ENCODE results near the gene NELL2. TPM values are rescaled to one million over a fixed set of nuclear protein-coding genes. Genes with fewer than 3 reads are reported as not detected.

The NELL2 gene
- total RNA-seq, 4 donors from 2014 or later = 4.7 to 20.5 (median 9.3) TPM

GRCh38 chr12:44592626-44593025 is 283.5 kb downstream of the NELL2 start:
- Histone ChIP-seq H3K27ac (no peak overlapping the region), H3K4me3 (no peak overlapping the region), H3K36me3 (no peaks in the 10 kb centered on the region), H3K9me3 (no peaks in the 10 kb centered on the region), H3K4me1 (no peaks in the 10 kb centered on the region), H3K27me3 (no peaks in the 10 kb centered on the region)
- DNase-seq (ENCODE audit: low spot score in 2 of 2) = no peak
- TF ChIP-seq POLR2AphosphoS5 (IDR thresholded peaks at IDR 0.05) = no peak
- no peak for TF ChIP-seq POLR2A (IDR thresholded peaks at IDR 0.05)
- TF ChIP-seq CTCF (IDR thresholded peaks at IDR 0.05) = no peak
- no peak for TF ChIP-seq EP300 (IDR thresholded peaks at IDR 0.05)

- Histone ChIP-seq H3K4me3 (no peak overlapping the region), H3K27ac (no peak overlapping the region), H3K9me3 (no peaks in the 10 kb centered on the region), H3K4me1 (no peaks in the 10 kb centered on the region), H3K36me3 (no peaks in the 10 kb centered on the region), H3K27me3 (no peaks in the 10 kb centered on the region)
- no peak for DNase-seq (ENCODE audit: low spot score in 2 of 2)
- TF ChIP-seq POLR2A (IDR thresholded peaks at IDR 0.05) (no peak), POLR2AphosphoS5 (IDR thresholded peaks at IDR 0.05) (no peak), CTCF (IDR thresholded peaks at IDR 0.05) (no peak), EP300 (IDR thresholded peaks at IDR 0.05) (no peak)
Observed at GRCh38 chr12:44589697-44590096, 286.4 kb downstream of the NELL2 start.

GRCh38 chr12:44588651-44589050 is 287.5 kb downstream of the NELL2 start:
- no peak for DNase-seq (ENCODE audit: low spot score in 2 of 2)
- Histone ChIP-seq H3K36me3 (no peaks in the 10 kb centered on the region), H3K27me3 (no peaks in the 10 kb centered on the region), H3K27ac (no peak overlapping the region), H3K4me1 (no peaks in the 10 kb centered on the region), H3K9me3 (no peaks in the 10 kb centered on the region), H3K4me3 (no peak overlapping the region)
- 73% methylated on average over 1 of the region's 1 CpG for WGBS
- TF ChIP-seq POLR2A (IDR thresholded peaks at IDR 0.05) (no peak), EP300 (IDR thresholded peaks at IDR 0.05) (no peak), POLR2AphosphoS5 (IDR thresholded peaks at IDR 0.05) (no peak), CTCF (IDR thresholded peaks at IDR 0.05) (no peak)

GRCh38 chr12:44584625-44585024 is 291.5 kb downstream of the NELL2 start:
- H3K9me3 ChIP-seq = no peaks in the 10 kb centered on the region
- H3K27ac ChIP-seq = no peak overlapping the region
- no peaks in the 10 kb centered on the region for H3K27me3 ChIP-seq
- no peaks in the 10 kb centered on the region for H3K36me3 ChIP-seq
- no peak for DNase-seq (ENCODE audit: low spot score in 2 of 2)
- no peak for TF ChIP-seq POLR2AphosphoS5 (IDR thresholded peaks at IDR 0.05)
- no peak for TF ChIP-seq CTCF (IDR thresholded peaks at IDR 0.05)
- TF ChIP-seq POLR2A (IDR thresholded peaks at IDR 0.05) = no peak
- TF ChIP-seq EP300 (IDR thresholded peaks at IDR 0.05) = no peak
- 78% methylated on average over 2 of the region's 2 CpGs for WGBS
- no peak overlapping the region for H3K4me3 ChIP-seq
- no peaks in the 10 kb centered on the region for H3K4me1 ChIP-seq

- TF ChIP-seq POLR2A (IDR thresholded peaks at IDR 0.05) (no peak), EP300 (IDR thresholded peaks at IDR 0.05) (no peak), POLR2AphosphoS5 (IDR thresholded peaks at IDR 0.05) (no peak)
- Histone ChIP-seq H3K27me3 (no peaks in the 10 kb centered on the region), H3K9me3 (no peaks in the 10 kb centered on the region), H3K4me1 (no peaks in the 10 kb centered on the region), H3K27ac (no peak overlapping the region), H3K36me3 (no peaks in the 10 kb centered on the region), H3K4me3 (no peak overlapping the region)
- 82% methylated on average over 3 of the region's 3 CpGs for WGBS
- no peak for DNase-seq (ENCODE audit: low spot score in 2 of 2)
Observed at GRCh38 chr12:44582521-44582920, 293.6 kb downstream of the NELL2 start.

GRCh38 chr12:44581642-44582242 is 294.4 kb downstream of the NELL2 start:
- no peak overlapping the region for H3K27ac ChIP-seq
- 13% methylated on average over 1 of the region's 1 CpG for WGBS

More at GRCh38 chr12:44581642-44582242, 294.4 kb downstream of the NELL2 start:
- H3K36me3 ChIP-seq = no peaks in the 10 kb centered on the region
- H3K27me3 ChIP-seq = no peaks in the 10 kb centered on the region
- H3K9me3 ChIP-seq = no peaks in the 10 kb centered on the region
- no peaks in the 10 kb centered on the region for H3K4me1 ChIP-seq
- no peak for TF ChIP-seq POLR2A (IDR thresholded peaks at IDR 0.05)
- TF ChIP-seq EP300 (IDR thresholded peaks at IDR 0.05) = no peak
- no peak for TF ChIP-seq CTCF (IDR thresholded peaks at IDR 0.05)
- no peak for TF ChIP-seq POLR2AphosphoS5 (IDR thresholded peaks at IDR 0.05)
- DNase-seq (ENCODE audit: low spot score in 2 of 2) = no peak
- H3K4me3 ChIP-seq = no peak overlapping the region

Data from suprapubic skin (tissue), 4 donors.